Gastroesophageal sphincter (tissue), 4 donors: ENCODE measurements around the gene PCDHGA9. TPM values are rescaled to one million over a fixed set of nuclear protein-coding genes. Genes with fewer than 3 reads are reported as not detected.

Experiments used
- ATAC-seq: fragments of 150-250 bp; one replicate; pipeline ENCODE4 v1.9.1; 2016; ENCODE audit warnings: mild to moderate bottlenecking, moderate library complexity
- H3K27ac ChIP-seq, 4 donors: fragments of 200-600 bp; sonication (generic) in 3 of 4; 1 replicate in 3 of 4; 2 replicates in 1 of 4; pipeline ENCODE4 v1.5.1; 2016 to 2019
- H3K27me3 ChIP-seq: fragments of 200-600 bp; sonication (generic); one replicate; pipeline ENCODE4 v1.5.1; 2019
- H3K36me3 ChIP-seq, 2 donors: fragments of 200-600 bp; sonication (generic); one replicate each; pipeline ENCODE4 v1.5.1; 2019; ENCODE audit warnings: control low read depth in 1 of 2
- H3K4me1 ChIP-seq, 3 donors: fragments of 200-600 bp; sonication (generic); 1 replicate in 2 of 3; 2 replicates in 1 of 3; pipeline ENCODE4 v1.5.1; 2016 to 2019; ENCODE audit warnings: control low read depth in 2 of 3
- H3K4me3 ChIP-seq, 2 donors: fragments of 200-600 bp; sonication (generic); one replicate each; pipeline ENCODE4 v1.5.1; 2019; ENCODE audit warnings: mild to moderate bottlenecking in 1 of 2, moderate library complexity in 1 of 2
- H3K9me3 ChIP-seq, 3 donors: fragments of 200-600 bp; sonication (generic); one replicate each; pipeline ENCODE4 v1.5.1; 2017 to 2019; ENCODE audit warnings: control low read depth in 2 of 3
- CTCF ChIP-seq, 4 experiments: fragments of 200-600 bp in 2 of 4; fragments of 450-650 bp in 2 of 4; sonication (generic) in 1 of 4; IDR thresholded peaks; one replicate each; pipeline ENCODE4 v1.5.1; 2017 to 2019; ENCODE audit warnings: antibody characterized with exemption in 4 of 4, mild to moderate bottlenecking in 2 of 4, moderate library complexity in 2 of 4
- EP300 ChIP-seq: sonication (generic); formaldehyde crosslinking; IDR thresholded peaks from one replicate; pipeline ENCODE4 v1.6.1; 2017; ENCODE audit warnings: antibody characterized with exemption, mild to moderate bottlenecking
- POLR2A ChIP-seq, 2 donors: fragments of 450-650 bp; IDR thresholded peaks; one replicate each; pipeline ENCODE4 v1.6.1; 2017; ENCODE audit warnings: antibody characterized with exemption in 2 of 2, mild to moderate bottlenecking in 2 of 2, moderate library complexity in 1 of 2
- POLR2AphosphoS5 ChIP-seq: sonication (generic); formaldehyde crosslinking; IDR thresholded peaks from one replicate; pipeline ENCODE4 v1.6.1; 2017; ENCODE audit warnings: antibody characterized with exemption
- WGBS, 2 donors: methylation state at CpG; one replicate each; pipeline ENCODE4 v1.1.5; 2018; ENCODE audit warnings: low coverage in 1 of 2; 5-methylcytosine and 5-hydroxymethylcytosine counted together
- total RNA-seq, 4 donors: library from RNA; depleted of rRNA; stranded (reverse); fragments of >200 nt; gene quantifications; one replicate each; pipeline ENCODE4 v1.1.0, GENCODE V29; 2016

Gene PCDHGA9
- total RNA-seq, 4 donors from 2014 or later: 3.3 to 8.6 (median 5.9) TPM

GRCh38 chr5:141366016-141366896 is 36.3 kb upstream of the PCDHGA9 start:
- peaks cover 0 to 100% (median 5%) of the 10 kb centered on the region in 3 donors for H3K9me3 ChIP-seq
- peaks cover 33% of the 10 kb centered on the region for H3K27me3 ChIP-seq
- no peak overlapping the region for H3K27ac ChIP-seq
- 41 to 43% methylated on average over 4 to 13 of the region's 46 CpGs for WGBS, 2 donors
- no peak for TF ChIP-seq CTCF (IDR thresholded peaks at IDR 0.05)
- no peak for TF ChIP-seq EP300
- TF ChIP-seq POLR2A (IDR thresholded peaks at IDR 0.05): no peak
- no peak for TF ChIP-seq POLR2AphosphoS5
- no peak overlapping the region for H3K4me3 ChIP-seq
- peaks cover 0 to 10% of the 10 kb centered on the region in 2 donors for H3K36me3 ChIP-seq
- no peak for ATAC-seq
- H3K4me1 ChIP-seq: no peaks in the 10 kb centered on the region

- Histone ChIP-seq H3K4me1 (no peaks in the 10 kb centered on the region), H3K4me3 (peak within 1 kb of the TSS in 1 of 2 donors; percentile 25), H3K9me3 (peaks cover 3 to 100% (median 9%) of the 10 kb centered on the region in 3 donors), H3K27me3 (peaks cover 23% of the 10 kb centered on the region), H3K36me3 (no peaks in the 10 kb centered on the region), H3K27ac (no peak within 1 kb of the TSS)
- ATAC-seq: no peak
- TF ChIP-seq POLR2AphosphoS5 (no peak), EP300 (no peak), POLR2A (IDR thresholded peaks at IDR 0.05) (no peak), CTCF (IDR thresholded peaks at IDR 0.05) (peak in 1 of 4 experiments; percentile 25)
- WGBS, 2 donors: 20 to 23% methylated on average over 13 to 22 of the region's 32 CpGs
Observed at GRCh38 chr5:141369994-141370848, 32.4 kb upstream of the PCDHGA9 start, which contains the start of gene PCDHGB3. PCDHGB3 (plus strand) TSS chr5:141370242; CDS start chr5:141370395, 153 bp downstream.

GRCh38 chr5:141371572-141372475 is 30.8 kb upstream of the PCDHGA9 start:
- Histone ChIP-seq H3K4me3 (no peak overlapping the region), H3K4me1 (no peaks in the 10 kb centered on the region), H3K9me3 (peaks cover 3 to 100% (median 6%) of the 10 kb centered on the region in 3 donors), H3K27ac (no peak overlapping the region), H3K36me3 (no peaks in the 10 kb centered on the region), H3K27me3 (peaks cover 10% of the 10 kb centered on the region)
- no peak for ATAC-seq
- 27 to 34% methylated on average over 12 to 20 of the region's 69 CpGs for WGBS, 2 donors
- TF ChIP-seq CTCF (IDR thresholded peaks at IDR 0.05): no peak
- TF ChIP-seq POLR2AphosphoS5: no peak
- no peak for TF ChIP-seq POLR2A (IDR thresholded peaks at IDR 0.05)
- TF ChIP-seq EP300: no peak

GRCh38 chr5:141373673-141374317 is 28.8 kb upstream of the PCDHGA9 start, which contains the start of gene PCDHGA6:
PCDHGA6 (plus strand) TSS chr5:141373891; CDS start chr5:141374084, 193 bp downstream.
- Histone ChIP-seq H3K27me3 (peaks cover 10% of the 10 kb centered on the region), H3K4me3 (peak within 1 kb of the TSS in 1 of 2 donors; percentile 32), H3K9me3 (peaks cover 3 to 100% (median 6%) of the 10 kb centered on the region in 3 donors), H3K36me3 (peaks cover 0 to 3% of the 10 kb centered on the region in 2 donors), H3K4me1 (no peaks in the 10 kb centered on the region), H3K27ac (peak within 1 kb of the TSS in 1 of 4 donors; percentile 12)
- ATAC-seq: no peak
- 6 to 8% methylated on average over 9 to 15 of the region's 27 CpGs for WGBS, 2 donors
- TF ChIP-seq EP300 (no peak), CTCF (IDR thresholded peaks at IDR 0.05) (peak in 3 of 4 experiments; percentile 15 to 40 (median 33))
